ENCODE results near the gene CHST9. TPM values are rescaled to one million over a fixed set of nuclear protein-coding genes. Genes with fewer than 3 reads are reported as not detected.

The CHST9 gene
- polyA plus RNA-seq, 3 donors, result not detected

- H3K36me3 ChIP-seq (replicated peaks in 1 of 2; ENCODE audit: control insufficient read depth in 1 of 2, insufficient read depth in 2 of 2, low read length in 2 of 2), result no peaks in the 10 kb centered on the region
- no peak overlapping the region for H3K27ac ChIP-seq (ENCODE audit: low read depth in 1 of 2, low read length in 2 of 2)
- no peak overlapping the region for H2AFZ ChIP-seq (ENCODE audit: insufficient read depth, low read depth, low read length, poor library complexity, severe bottlenecking)
- no peak overlapping the region for H3K9ac ChIP-seq (ENCODE audit: insufficient read depth, low read length, poor library complexity, severe bottlenecking)
- no peaks in the 10 kb centered on the region for H3K79me2 ChIP-seq (ENCODE audit: insufficient read depth, low read length)
- no peak for DNase-seq
- intact Hi-C loops (cut with micrococcal nuclease), result no loop called here
- no peak overlapping the region for H3K4me3 ChIP-seq (replicated peaks in 1 of 3; ENCODE audit: low read depth in 2 of 3, low read length in 3 of 3)
- Mint-ChIP-seq H3K27me3 (ENCODE audit: low read depth in 3 of 3) (no peaks in the 10 kb centered on the region), H3K4me1 (no peaks in the 10 kb centered on the region), H3K9me3 (peaks cover 0 to 2% (median 0%) of the 10 kb centered on the region in 7 donors), H3K4me3 (no peak overlapping the region), H3K27ac (peak overlapping the region in 1 of 7 donors; percentile 22), H3K36me3 (no peaks in the 10 kb centered on the region)
- H3K4me2 ChIP-seq (replicated peaks; ENCODE audit: extremely low read depth, low read length, poor library complexity, severe bottlenecking), result no peak overlapping the region
- WGBS (ENCODE audit: insufficient coverage), result 75% methylated on average over 1 of the region's 1 CpG
- no peaks in the 10 kb centered on the region for H3K27me3 ChIP-seq (ENCODE audit: control insufficient read depth in 2 of 2, insufficient read depth in 2 of 2, low read length in 2 of 2)
- H4K20me1 ChIP-seq (ENCODE audit: insufficient read depth, low read length), result no peaks in the 10 kb centered on the region
- H3K4me1 ChIP-seq (ENCODE audit: control insufficient read depth in 1 of 2, insufficient read depth in 2 of 2, low read length in 2 of 2), result no peaks in the 10 kb centered on the region
- no peaks in the 10 kb centered on the region for H3K9me3 ChIP-seq (replicated peaks in 1 of 2; ENCODE audit: control insufficient read depth in 1 of 2, insufficient read depth in 1 of 2, low read length in 2 of 2)
- no peak for TF ChIP-seq CTCF (IDR thresholded peaks at IDR 0.05)
Observed at GRCh38 chr18:27138079-27138478, 47.0 kb downstream of the CHST9 start.

GRCh38 chr18:27136208-27136535 lies 48.9 kb downstream of the CHST9 start:
- WGBS (ENCODE audit: insufficient coverage), result 69% methylated on average over 3 of the region's 4 CpGs

More at GRCh38 chr18:27136208-27136535, 48.9 kb downstream of the CHST9 start:
- Histone ChIP-seq H3K4me3 (replicated peaks in 1 of 3; ENCODE audit: low read depth in 2 of 3, low read length in 3 of 3) (no peak overlapping the region), H3K9me3 (replicated peaks in 1 of 2; ENCODE audit: control insufficient read depth in 1 of 2, insufficient read depth in 1 of 2, low read length in 2 of 2) (no peaks in the 10 kb centered on the region), H4K20me1 (ENCODE audit: insufficient read depth, low read length) (no peaks in the 10 kb centered on the region), H2AFZ (ENCODE audit: insufficient read depth, low read depth, low read length, poor library complexity, severe bottlenecking) (no peak overlapping the region), H3K36me3 (replicated peaks in 1 of 2; ENCODE audit: control insufficient read depth in 1 of 2, insufficient read depth in 2 of 2, low read length in 2 of 2) (no peaks in the 10 kb centered on the region), H3K79me2 (ENCODE audit: insufficient read depth, low read length) (no peaks in the 10 kb centered on the region), H3K4me1 (ENCODE audit: control insufficient read depth in 1 of 2, insufficient read depth in 2 of 2, low read length in 2 of 2) (no peaks in the 10 kb centered on the region), H3K27ac (ENCODE audit: low read depth in 1 of 2, low read length in 2 of 2) (no peak overlapping the region), H3K4me2 (replicated peaks; ENCODE audit: extremely low read depth, low read length, poor library complexity, severe bottlenecking) (no peak overlapping the region), H3K27me3 (ENCODE audit: control insufficient read depth in 2 of 2, insufficient read depth in 2 of 2, low read length in 2 of 2) (no peaks in the 10 kb centered on the region), H3K9ac (ENCODE audit: insufficient read depth, low read length, poor library complexity, severe bottlenecking) (no peak overlapping the region)
- Mint-ChIP-seq H3K4me1 (no peaks in the 10 kb centered on the region), H3K9me3 (peaks cover 0 to 2% (median 0%) of the 10 kb centered on the region in 7 donors), H3K27me3 (ENCODE audit: low read depth in 3 of 3) (peaks cover 0 to 1% (median 0%) of the 10 kb centered on the region in 3 donors), H3K4me3 (no peak overlapping the region), H3K27ac (no peak overlapping the region), H3K36me3 (no peaks in the 10 kb centered on the region)
- TF ChIP-seq CTCF (IDR thresholded peaks at IDR 0.05), result no peak
- intact Hi-C loops (cut with micrococcal nuclease), result no loop called here
- no peak for DNase-seq
